Nephron progenitor cell (in vitro differentiated cells): ENCODE data around the gene PRKX.
A peak's percentile ranks its signal among the peaks of the same experiment; 100 is the strongest.
"Not testable (repeated sequence)": the region's sequence is repeated elsewhere in the genome, so short reads cannot be mapped to it uniquely, and the experiment has no call there.

Experiments used
- DNase-seq: peaks from one replicate; pipeline ENCODE4 v3.0.0; 2021
- H3K27ac Mint-ChIP-seq: 2 replicates; pipeline ENCODE4 v1.8.0; 2021; ENCODE audit warnings: mild to moderate bottlenecking, moderate library complexity, mixed read lengths
- H3K27me3 Mint-ChIP-seq: 2 replicates; pipeline ENCODE4 v1.8.0; 2021; ENCODE audit warnings: mild to moderate bottlenecking, low read depth, mixed read lengths; ENCODE audit not compliant: poor library complexity
- H3K36me3 Mint-ChIP-seq: 2 replicates; pipeline ENCODE4 v1.8.0; 2021; ENCODE audit warnings: low read depth, mixed read lengths
- H3K4me1 Mint-ChIP-seq: 2 replicates; pipeline ENCODE4 v1.8.0; 2021; ENCODE audit warnings: mixed read lengths
- H3K4me3 Mint-ChIP-seq: 2 replicates; pipeline ENCODE4 v1.8.0; 2021; ENCODE audit warnings: mild to moderate bottlenecking, moderate library complexity, mixed read lengths
- H3K9me3 Mint-ChIP-seq: 2 replicates; pipeline ENCODE4 v1.8.0; 2021; ENCODE audit warnings: mild to moderate bottlenecking, moderate library complexity, mixed read lengths
- TF ChIP-seq, protein P1 (sequence below): fragments of 200-600 bp; sonication (generic); IDR thresholded peaks from 2 replicates; pipeline ENCODE4 v1.5.0; 2021; ENCODE audit warnings: antibody characterized with exemption

The PRKX gene

DNA sequence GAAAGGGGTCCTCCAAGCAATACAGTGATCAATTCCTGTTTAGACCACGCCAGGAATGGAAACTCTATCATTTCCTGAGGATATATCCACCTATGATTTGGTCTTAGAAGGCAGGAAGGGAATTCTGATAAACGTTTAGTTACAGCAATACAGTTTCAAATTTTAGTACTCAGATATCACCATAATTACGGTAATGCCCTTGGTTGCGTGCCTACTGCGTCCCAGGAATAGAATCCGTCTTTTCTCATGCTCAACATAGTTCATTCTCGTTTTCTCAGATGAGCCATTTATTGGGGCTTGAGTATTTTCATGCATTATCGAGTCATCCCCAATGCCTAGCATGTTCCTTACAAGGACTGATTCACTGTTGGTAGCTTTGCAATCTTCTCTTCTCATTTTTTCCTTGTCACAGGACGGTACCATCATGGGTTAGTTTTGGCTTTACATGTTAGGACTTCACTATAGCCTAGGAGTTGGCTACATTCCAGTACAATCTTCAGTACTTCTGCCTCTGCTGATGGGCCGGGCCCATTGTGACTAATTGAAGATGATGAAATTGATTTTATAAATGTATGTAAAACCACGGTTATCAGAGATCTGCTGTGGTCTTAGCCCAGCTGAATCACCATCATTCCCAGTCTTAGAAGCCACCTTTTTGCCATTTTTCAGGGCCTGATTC lies 4.4 kb upstream of the PRKX start:
- Mint-ChIP-seq H3K27ac (no peak overlapping the region), H3K27me3 (peaks cover 40% of the 10 kb centered on the region), H3K4me3 (no peak overlapping the region), H3K36me3 (no peaks in the 10 kb centered on the region), H3K4me1 (peaks cover 14% of the 10 kb centered on the region), H3K9me3 (peaks cover 8% of the 10 kb centered on the region)
- DNase-seq = no peak
- TF ChIP-seq, protein P1, sequence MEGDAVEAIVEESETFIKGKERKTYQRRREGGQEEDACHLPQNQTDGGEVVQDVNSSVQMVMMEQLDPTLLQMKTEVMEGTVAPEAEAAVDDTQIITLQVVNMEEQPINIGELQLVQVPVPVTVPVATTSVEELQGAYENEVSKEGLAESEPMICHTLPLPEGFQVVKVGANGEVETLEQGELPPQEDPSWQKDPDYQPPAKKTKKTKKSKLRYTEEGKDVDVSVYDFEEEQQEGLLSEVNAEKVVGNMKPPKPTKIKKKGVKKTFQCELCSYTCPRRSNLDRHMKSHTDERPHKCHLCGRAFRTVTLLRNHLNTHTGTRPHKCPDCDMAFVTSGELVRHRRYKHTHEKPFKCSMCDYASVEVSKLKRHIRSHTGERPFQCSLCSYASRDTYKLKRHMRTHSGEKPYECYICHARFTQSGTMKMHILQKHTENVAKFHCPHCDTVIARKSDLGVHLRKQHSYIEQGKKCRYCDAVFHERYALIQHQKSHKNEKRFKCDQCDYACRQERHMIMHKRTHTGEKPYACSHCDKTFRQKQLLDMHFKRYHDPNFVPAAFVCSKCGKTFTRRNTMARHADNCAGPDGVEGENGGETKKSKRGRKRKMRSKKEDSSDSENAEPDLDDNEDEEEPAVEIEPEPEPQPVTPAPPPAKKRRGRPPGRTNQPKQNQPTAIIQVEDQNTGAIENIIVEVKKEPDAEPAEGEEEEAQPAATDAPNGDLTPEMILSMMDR = no peak

DNA sequence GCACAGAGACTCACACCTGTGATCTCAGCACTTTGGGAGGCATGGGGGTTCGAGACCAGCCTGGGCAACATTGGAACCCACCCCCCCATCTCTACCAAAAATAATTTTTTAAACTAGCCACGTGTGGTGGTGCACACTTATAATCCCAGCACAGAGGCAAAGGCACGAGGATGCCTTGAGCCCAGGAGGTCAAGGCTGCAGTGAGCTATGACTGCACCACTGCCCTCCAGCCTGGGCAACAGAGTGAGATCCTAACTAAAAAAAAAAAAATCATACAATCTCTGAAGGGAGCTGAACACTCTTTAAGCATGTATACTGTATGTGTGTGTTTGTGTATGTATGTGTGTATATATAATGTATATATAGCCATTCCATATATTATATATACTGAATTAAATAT lies 2.5 kb upstream of the PRKX start:
- Mint-ChIP-seq H3K27ac (no peak overlapping the region), H3K36me3 (no peaks in the 10 kb centered on the region), H3K4me1 (peaks cover 27% of the 10 kb centered on the region), H3K4me3 (no peak overlapping the region), H3K9me3 (peaks cover 8% of the 10 kb centered on the region), H3K27me3 (peaks cover 51% of the 10 kb centered on the region)
- TF ChIP-seq, protein P1 = no peak
- DNase-seq = no peak

DNA sequence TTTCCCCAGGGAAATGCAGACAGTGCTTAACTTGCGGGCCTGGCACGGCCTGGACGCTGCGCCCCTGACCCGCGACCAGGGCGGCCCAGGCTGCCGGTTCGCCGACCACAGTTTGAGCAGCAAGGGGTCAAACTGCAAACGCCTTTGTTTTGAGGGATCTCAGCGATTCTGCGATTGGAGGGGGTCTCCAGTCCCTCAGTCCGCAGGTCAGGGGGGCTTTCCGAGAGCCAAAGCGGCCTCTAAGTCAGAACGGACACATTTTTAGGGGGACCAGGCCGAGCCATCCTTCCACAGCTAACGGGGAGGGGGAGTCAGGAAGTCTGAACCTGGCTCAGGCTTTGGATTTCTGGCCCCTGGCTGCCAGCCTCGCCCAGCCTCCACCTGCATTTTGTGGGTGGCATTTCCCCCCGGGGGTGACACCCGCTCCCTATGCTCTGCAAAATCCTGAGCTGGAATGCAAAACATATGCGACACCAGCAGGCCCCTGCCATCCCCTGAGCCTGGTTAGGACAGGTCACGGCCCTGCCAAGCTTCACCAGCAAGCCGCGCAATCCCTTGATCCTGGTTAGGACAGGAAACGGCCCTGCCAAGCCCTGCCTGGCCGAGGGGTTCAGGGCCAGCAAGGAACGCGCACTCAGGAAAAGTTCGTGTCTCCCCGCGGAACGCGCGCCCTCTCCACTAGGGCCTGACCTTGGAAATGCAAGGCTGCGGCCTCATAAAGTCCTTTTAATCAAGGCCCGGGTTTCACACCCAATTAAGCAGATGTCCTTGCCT lies 1.4 kb upstream of the PRKX start:
- not testable (repeated sequence) for H3K27ac Mint-ChIP-seq, H3K9me3 Mint-ChIP-seq, H3K36me3 Mint-ChIP-seq
- Mint-ChIP-seq H3K4me1 (peaks cover 27% of the 10 kb centered on the region), H3K4me3 (peak overlapping the region; percentile 26), H3K27me3 (peaks cover 61% of the 10 kb centered on the region)
- peak; percentile 15 for DNase-seq

DNA sequence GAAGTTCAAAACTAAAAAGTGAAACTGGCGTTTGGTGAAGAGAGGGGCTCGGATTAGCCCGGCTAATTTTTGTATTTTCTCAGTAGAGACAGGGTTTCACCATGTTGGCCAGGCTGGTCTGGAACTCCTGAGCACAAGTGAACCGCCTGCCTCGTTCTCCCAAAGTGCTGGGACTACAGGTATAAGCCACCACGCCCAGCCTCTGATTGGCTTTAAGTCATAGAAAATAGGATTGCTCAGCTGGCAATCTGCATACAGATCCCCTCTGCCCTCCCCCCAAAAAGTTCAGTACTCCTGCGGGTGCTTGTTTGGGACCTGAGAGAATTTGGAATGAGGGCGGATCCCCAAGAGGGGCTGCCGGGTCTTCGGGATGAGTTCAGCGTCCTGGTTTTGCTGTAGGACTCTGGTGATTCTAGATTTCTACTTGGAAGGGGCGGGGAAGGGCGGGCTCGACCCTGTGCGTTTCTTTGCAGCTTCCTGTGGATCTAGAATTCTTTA lies 537 bp upstream of the PRKX start:
- DNase-seq = peak; percentile 6
- no peak overlapping the region for H3K27ac Mint-ChIP-seq
- peaks cover 4% of the 10 kb centered on the region for H3K36me3 Mint-ChIP-seq
- peaks cover 27% of the 10 kb centered on the region for H3K4me1 Mint-ChIP-seq
- TF ChIP-seq, protein P1 = no peak
- H3K9me3 Mint-ChIP-seq = peaks cover 8% of the 10 kb centered on the region
- H3K4me3 Mint-ChIP-seq = peak overlapping the region; percentile 78
- H3K27me3 Mint-ChIP-seq = peaks cover 63% of the 10 kb centered on the region

DNA sequence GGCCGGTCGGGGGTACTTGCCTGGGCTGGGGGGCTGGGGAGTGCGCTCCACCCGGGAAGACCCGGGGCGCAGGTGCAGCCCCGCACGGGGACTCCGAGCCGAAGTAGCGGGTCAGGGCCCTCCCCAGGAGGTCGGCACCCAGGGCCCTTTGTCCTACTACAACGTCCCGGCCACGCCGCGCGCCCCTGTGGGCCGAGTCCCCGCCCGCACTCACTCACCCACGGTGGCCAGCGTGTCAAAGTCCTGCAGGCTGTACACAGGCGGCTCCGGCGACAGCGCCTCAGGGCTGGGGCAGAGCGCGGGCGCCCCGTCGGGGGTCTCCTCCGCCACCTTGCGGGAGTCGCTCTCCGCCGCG lies 602 bp downstream of the PRKX start:
- H3K36me3 Mint-ChIP-seq = peaks cover 9% of the 10 kb centered on the region
- DNase-seq = no peak
- TF ChIP-seq, protein P1 = no peak
- H3K27ac Mint-ChIP-seq = no peak overlapping the region
- peaks cover 33% of the 10 kb centered on the region for H3K4me1 Mint-ChIP-seq
- peaks cover 63% of the 10 kb centered on the region for H3K27me3 Mint-ChIP-seq
- peaks cover 5% of the 10 kb centered on the region for H3K9me3 Mint-ChIP-seq
- H3K4me3 Mint-ChIP-seq = peak overlapping the region; percentile 91

DNA sequence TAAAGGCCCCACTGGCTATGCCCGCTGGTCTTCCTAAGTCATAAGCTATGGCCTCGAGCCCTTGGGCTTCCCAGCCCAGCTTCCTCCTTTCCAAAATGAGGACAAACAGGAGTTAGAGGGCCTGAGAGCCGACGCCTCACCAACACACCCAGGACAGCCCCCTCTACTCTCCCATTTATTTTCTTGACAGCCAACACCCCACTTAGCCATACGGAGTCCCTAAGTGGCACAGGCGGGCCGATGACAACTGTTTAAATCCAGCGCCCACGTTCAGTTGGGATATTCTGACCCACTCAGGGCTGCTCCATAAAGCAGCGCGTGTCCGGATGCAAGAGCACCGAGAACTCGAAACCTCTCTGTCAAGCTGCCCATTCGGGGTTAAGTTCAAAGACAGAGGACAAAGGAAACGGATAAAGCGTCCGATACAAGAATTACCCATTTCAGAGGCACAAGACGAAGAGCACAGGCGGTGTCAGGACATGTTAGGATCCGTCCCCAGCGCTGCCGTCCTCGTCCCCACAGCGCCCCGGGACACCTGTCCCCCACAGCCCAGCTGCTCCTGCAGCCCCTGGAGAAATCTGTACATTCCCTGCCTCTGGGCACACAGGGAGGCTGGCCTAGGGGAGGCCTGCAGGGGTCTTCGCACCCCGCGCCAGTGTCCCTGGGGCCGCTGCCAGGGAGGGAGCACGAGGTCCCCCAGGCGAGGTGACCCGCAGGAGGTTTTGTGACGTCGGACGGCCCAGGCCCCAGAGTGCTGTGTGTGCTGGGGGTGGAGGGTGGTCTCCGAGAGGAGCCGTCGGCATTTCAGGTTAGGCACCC lies 1.2 kb downstream of the PRKX start:
- peaks cover 12% of the 10 kb centered on the region for H3K36me3 Mint-ChIP-seq
- TF ChIP-seq, protein P1 = no peak
- DNase-seq = peak; percentile 38
- H3K4me1 Mint-ChIP-seq = peaks cover 36% of the 10 kb centered on the region
- peaks cover 58% of the 10 kb centered on the region for H3K27me3 Mint-ChIP-seq
- H3K4me3 Mint-ChIP-seq = peak overlapping the region; percentile 91
- H3K27ac Mint-ChIP-seq = no peak overlapping the region
- H3K9me3 Mint-ChIP-seq = peaks cover 3% of the 10 kb centered on the region
